HG03039 (cell line): ENCODE data around the gene SLC29A2.

Experiments used
- ATAC-seq: cut with Tn5 transposase; IDR thresholded peaks from one replicate; pipeline ENCODE4 v1.9.1; 2021; ENCODE audit warnings: mild to moderate bottlenecking, moderate library complexity; ENCODE audit not compliant: unreplicated experiment

The SLC29A2 gene

GRCh38 chr11:66371627-66372415 lies at the start of gene SLC29A2:
Gene SLC29A2 (minus strand): TSS chr11:66371760. CDS start chr11:66371591, 169 bp downstream.
- ATAC-seq, result peak; percentile 66

GRCh38 chr11:66420671-66421476 lies 49.3 kb upstream of the SLC29A2 start, which contains the start of gene NPAS4:
Gene NPAS4 (plus strand): TSS chr11:66421035. CDS start chr11:66421180, 145 bp downstream.
- ATAC-seq, result no peak

GRCh38 chr11:66419825-66420224 lies 48.3 kb upstream of the SLC29A2 start:
- ATAC-seq, result no peak

GRCh38 chr11:66418986-66419308 lies 47.4 kb upstream of the SLC29A2 start:
- ATAC-seq, result no peak

- ATAC-seq, result no peak
Measured at GRCh38 chr11:66418168-66418985, 46.8 kb upstream of the SLC29A2 start.

- no peak for ATAC-seq
Measured at GRCh38 chr11:66417000-66417399, 45.4 kb upstream of the SLC29A2 start.

- ATAC-seq, result no peak
Measured at GRCh38 chr11:66415423-66415822, 43.9 kb upstream of the SLC29A2 start.

GRCh38 chr11:66414120-66414934 lies 42.8 kb upstream of the SLC29A2 start:
- no peak for ATAC-seq

GRCh38 chr11:66413167-66413566 lies 41.6 kb upstream of the SLC29A2 start:
- ATAC-seq, result no peak

- no peak for ATAC-seq
Measured at GRCh38 chr11:66412110-66412509, 40.5 kb upstream of the SLC29A2 start.

- no peak for ATAC-seq
Measured at GRCh38 chr11:66411323-66411722, 39.8 kb upstream of the SLC29A2 start.

GRCh38 chr11:66410191-66410590 lies 38.6 kb upstream of the SLC29A2 start:
- ATAC-seq, result no peak

- no peak for ATAC-seq
Measured at GRCh38 chr11:66409226-66409625, 37.7 kb upstream of the SLC29A2 start.

- no peak for ATAC-seq
Measured at GRCh38 chr11:66408488-66409214, 37.1 kb upstream of the SLC29A2 start.

GRCh38 chr11:66407651-66408050 lies 36.1 kb upstream of the SLC29A2 start:
- no peak for ATAC-seq

GRCh38 chr11:66393954-66394353 lies 22.4 kb upstream of the SLC29A2 start:
- no peak for ATAC-seq

- no peak for ATAC-seq
Measured at GRCh38 chr11:66391322-66391721, 19.8 kb upstream of the SLC29A2 start.

GRCh38 chr11:66388780-66389386 lies 17.3 kb upstream of the SLC29A2 start:
- ATAC-seq, result no peak
